Skeletal muscle tissue (tissue), 4 donors: ENCODE measurements around the gene UBAP1. TPM values are rescaled to one million over a fixed set of nuclear protein-coding genes. Genes with fewer than 3 reads are reported as not detected.

Experiments
- H3K27ac ChIP-seq: one replicate; pipeline ENCODE4 v1.7.0; 2013; ENCODE audit warnings: mild to moderate bottlenecking, low read depth, low read length, inconsistent platforms
- H3K27me3 ChIP-seq, 3 donors: one replicate each; pipeline ENCODE4 v1.7.0; 2013; ENCODE audit warnings: low read length in 3 of 3; ENCODE audit not compliant: control insufficient read depth in 3 of 3, insufficient read depth in 3 of 3
- H3K36me3 ChIP-seq, 3 donors: one replicate each; pipeline ENCODE4 v1.7.0; 2013; ENCODE audit warnings: low read length in 3 of 3; ENCODE audit not compliant: control insufficient read depth in 3 of 3, insufficient read depth in 3 of 3
- H3K4me1 ChIP-seq, 3 donors: one replicate each; pipeline ENCODE4 v1.7.0; 2013; ENCODE audit warnings: low read length in 3 of 3, mild to moderate bottlenecking in 3 of 3; ENCODE audit not compliant: control insufficient read depth in 3 of 3, insufficient read depth in 3 of 3
- H3K4me3 ChIP-seq, 3 donors: one replicate each; pipeline ENCODE4 v1.7.0; 2013; ENCODE audit warnings: low read length in 3 of 3
- H3K9ac ChIP-seq, 3 donors: one replicate each; pipeline ENCODE4 v1.7.0; 2013; ENCODE audit warnings: low read length in 3 of 3, mild to moderate bottlenecking in 3 of 3, moderate library complexity in 2 of 3, low read depth in 1 of 3
- H3K9me3 ChIP-seq, 3 donors: one replicate each; pipeline ENCODE4 v1.7.0; 2013; ENCODE audit warnings: low read length in 3 of 3; ENCODE audit not compliant: control insufficient read depth in 3 of 3
- total RNA-seq: library from RNA; depleted of rRNA; stranded (reverse); fragments of >200 nt; gene quantifications from one replicate; pipeline ENCODE4 v1.2.3, GENCODE V29; 2014
- donor health status: Osteomylitis.

Gene UBAP1
- total RNA-seq, 1 donor from 2014 or later: 21.4 TPM

DNA sequence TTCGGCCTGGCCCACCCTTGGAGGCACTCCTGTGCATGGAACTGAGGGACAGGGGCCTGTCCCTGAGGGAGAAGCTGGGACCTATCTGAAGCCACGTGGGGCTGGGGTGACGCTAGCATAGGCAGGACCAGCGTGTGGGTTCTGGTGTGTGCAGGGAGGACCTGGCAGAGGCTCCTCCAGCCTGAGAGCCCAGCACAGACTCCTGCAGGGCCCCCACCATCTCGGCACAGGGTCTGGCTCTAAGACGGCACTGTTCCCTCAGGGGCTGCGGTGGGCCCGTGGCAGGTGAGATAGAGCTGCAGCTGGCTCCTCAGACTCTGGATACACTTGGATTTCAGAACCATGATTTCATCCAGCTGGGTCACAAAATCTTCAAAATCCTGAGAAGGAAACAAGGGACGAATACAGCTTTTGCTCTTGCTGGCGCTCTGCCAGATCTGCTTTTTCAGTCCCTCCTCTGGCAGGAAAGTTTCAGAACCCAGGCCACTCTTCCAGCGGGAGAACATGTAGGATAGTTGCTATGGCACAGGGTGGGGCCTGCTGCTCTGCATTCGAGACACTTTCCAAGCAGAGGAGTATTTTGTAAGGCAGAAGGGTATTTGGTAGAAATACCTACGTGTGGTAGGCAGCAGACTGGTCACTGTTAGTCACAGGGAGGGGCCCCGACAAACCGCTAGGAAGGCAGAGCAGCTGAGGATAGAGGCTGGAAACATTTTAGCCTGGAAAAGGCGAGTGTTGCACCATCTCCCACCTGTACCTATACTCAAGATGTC is 75.5 kb downstream of the UBAP1 start:
- H3K9me3 ChIP-seq: no peaks in the 10 kb centered on the region
- peak overlapping the region; percentile 23 to 66 (median 57) for H3K9ac ChIP-seq
- H3K27me3 ChIP-seq: no peaks in the 10 kb centered on the region
- peaks cover 44 to 58% (median 51%) of the 10 kb centered on the region in 3 donors for H3K4me1 ChIP-seq
- H3K27ac ChIP-seq: peak overlapping the region; percentile 88
- peaks cover 15 to 25% (median 24%) of the 10 kb centered on the region in 3 donors for H3K36me3 ChIP-seq
- H3K4me3 ChIP-seq: no peak overlapping the region

DNA sequence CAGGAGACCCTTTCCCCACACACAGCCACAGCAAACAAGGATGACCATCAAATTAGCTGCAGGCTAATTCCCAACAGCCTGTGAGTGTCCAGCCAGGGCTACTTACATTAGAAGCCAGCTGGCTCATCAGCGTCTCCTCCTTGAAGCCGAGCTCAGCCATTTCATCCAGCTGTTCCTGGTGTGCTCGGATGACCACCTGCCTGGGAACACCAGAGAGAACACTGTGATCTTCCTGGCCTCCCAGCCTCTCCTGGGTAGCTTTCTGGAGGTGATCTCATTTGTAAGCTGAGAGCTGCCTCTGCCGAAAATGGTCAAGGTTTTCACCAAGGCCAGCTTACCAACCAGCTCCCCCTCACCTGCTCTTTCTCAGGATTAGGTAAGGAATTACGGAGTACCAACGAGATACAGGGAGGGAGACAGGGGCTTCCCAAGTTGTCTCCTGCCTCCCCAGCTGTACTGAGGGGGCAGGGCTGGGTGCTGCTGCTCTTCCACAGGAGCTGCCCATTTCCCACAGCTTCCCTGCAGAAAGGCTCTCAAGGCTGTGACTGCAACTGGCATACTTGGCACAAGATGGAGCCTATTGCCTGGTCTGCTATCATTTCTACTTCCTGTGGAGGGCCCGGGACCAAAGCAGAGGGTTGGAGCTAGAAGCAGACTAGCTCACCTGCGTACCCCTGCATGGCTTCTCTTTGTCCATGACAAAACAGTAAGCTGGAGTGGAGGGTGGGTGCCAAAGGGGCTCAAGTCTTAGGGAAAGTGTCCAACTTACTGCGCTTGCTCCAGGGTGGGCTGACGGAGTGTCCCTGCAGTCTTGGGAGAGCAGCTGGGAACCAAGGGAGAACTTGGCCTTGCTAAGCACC is 76.4 kb downstream of the UBAP1 start:
- peak overlapping the region; percentile 88 for H3K27ac ChIP-seq
- H3K9ac ChIP-seq: peak overlapping the region in 2 of 3 donors; percentile 12 to 66
- peaks cover 44 to 59% (median 51%) of the 10 kb centered on the region in 3 donors for H3K4me1 ChIP-seq

DNA sequence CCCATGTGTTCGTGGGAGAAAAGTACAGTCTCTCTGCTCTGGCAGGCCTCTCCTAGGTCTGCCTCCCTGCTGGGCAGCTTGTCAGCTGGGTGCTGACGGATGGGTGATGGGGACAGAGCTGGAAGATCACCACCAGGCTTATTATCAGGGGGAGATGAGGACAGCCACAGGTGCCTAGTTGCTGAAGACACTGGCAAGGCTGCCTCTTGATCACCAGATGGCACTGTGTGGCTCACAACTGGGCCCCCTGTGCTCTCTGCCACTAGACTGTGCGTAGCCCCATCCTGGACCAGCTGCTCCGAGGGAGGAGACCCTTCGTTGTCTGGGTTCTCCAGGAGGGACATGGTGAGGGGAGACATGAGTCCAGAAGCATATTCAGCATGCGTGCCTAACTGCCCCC is 77.3 kb downstream of the UBAP1 start:
- peaks cover 44 to 59% (median 51%) of the 10 kb centered on the region in 3 donors for H3K4me1 ChIP-seq
- H3K36me3 ChIP-seq: peaks cover 9 to 11% (median 11%) of the 10 kb centered on the region in 3 donors
- H3K9me3 ChIP-seq: no peaks in the 10 kb centered on the region
- H3K9ac ChIP-seq: peak overlapping the region in 1 of 3 donors; percentile 25
- H3K27ac ChIP-seq: peak overlapping the region; percentile 88
- no peak overlapping the region for H3K4me3 ChIP-seq
- no peaks in the 10 kb centered on the region for H3K27me3 ChIP-seq

More for the DNA sequence above, 76.4 kb downstream of the UBAP1 start:
- H3K27me3 ChIP-seq: no peaks in the 10 kb centered on the region
- peak overlapping the region in 2 of 3 donors; percentile 6 to 17 for H3K4me3 ChIP-seq
- peaks cover 14 to 20% (median 19%) of the 10 kb centered on the region in 3 donors for H3K36me3 ChIP-seq
- no peaks in the 10 kb centered on the region for H3K9me3 ChIP-seq

DNA sequence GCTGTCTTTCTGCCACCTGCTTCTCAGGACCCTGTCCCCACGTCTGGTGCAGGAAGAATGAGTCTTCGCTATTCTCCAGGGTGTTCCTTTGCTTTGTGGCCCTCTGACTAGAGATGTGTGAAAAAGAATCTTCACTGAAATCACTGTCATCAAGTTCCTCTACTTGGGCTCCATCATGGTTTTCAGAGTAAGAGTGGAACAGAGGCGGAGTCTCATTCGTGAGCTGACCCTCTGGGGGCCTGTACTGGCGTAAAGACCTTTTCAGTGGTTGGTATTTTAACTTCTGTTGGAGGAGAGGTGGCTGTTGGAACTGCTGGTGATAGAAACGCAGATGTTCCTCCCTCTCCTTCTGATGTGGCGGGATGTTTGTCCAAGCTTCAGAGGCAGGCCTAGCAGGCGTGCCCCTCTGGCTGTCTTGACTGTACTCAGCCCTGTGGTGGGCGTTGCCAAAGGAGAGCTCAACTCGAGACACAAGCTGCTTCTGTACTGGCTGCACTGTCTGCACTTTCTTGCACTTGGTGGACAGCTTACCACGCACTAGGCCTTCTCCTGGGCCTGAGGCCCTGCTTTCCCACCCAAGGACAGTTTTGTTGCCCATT is 78.2 kb downstream of the UBAP1 start:
- Histone ChIP-seq H3K27me3 (no peaks in the 10 kb centered on the region), H3K27ac (no peak overlapping the region), H3K9me3 (no peaks in the 10 kb centered on the region), H3K4me1 (peaks cover 44 to 59% (median 51%) of the 10 kb centered on the region in 3 donors), H3K36me3 (peaks cover under 1 to 1% (median 1%) of the 10 kb centered on the region in 3 donors), H3K9ac (no peak overlapping the region), H3K4me3 (no peak overlapping the region)

DNA sequence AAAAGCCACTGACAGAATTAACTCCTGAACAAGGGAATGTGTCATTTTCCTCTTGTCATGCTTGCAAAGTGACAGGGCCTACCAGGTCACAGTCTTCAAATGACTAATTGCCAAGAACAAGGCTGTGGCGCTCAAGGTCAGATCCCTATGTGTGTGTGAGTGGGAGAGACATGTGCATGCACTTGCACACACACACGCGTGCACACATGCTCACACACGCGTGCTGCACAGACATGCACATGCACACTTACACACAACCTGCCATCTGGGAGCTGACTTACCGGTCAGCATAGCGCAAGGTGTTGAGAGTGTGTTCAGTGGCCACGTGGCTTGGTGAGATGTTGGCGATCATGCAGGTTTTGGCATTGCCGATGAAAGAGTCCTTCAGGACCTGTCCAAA is 80.5 kb downstream of the UBAP1 start:
- H3K4me3 ChIP-seq: no peak overlapping the region
- H3K4me1 ChIP-seq: peaks cover 25 to 40% (median 31%) of the 10 kb centered on the region in 3 donors
- no peak overlapping the region for H3K9ac ChIP-seq
- H3K36me3 ChIP-seq: no peaks in the 10 kb centered on the region
- H3K27me3 ChIP-seq: no peaks in the 10 kb centered on the region
- H3K9me3 ChIP-seq: no peaks in the 10 kb centered on the region
- no peak overlapping the region for H3K27ac ChIP-seq

DNA sequence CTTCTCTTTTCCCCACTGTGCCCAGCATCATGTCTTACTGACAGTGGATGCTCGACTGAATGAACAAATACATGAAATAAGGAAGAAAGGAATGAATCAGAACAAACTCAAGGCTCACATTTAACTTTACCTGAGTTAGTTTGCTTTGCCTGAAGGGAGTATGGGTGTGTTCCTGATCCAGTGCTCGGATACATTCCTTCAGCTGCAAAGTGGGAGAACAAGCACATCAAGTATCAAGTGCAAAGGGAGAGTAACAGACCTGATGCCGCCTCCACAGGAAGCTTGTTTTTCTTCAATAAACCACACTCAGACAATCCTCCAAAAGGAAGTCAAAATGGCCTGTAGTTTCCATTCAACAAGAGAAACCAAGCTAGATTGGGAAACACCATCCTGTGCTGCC is 84.1 kb downstream of the UBAP1 start:
- Histone ChIP-seq H3K9me3 (no peaks in the 10 kb centered on the region), H3K27me3 (no peaks in the 10 kb centered on the region), H3K4me1 (peaks cover 0 to 7% (median 2%) of the 10 kb centered on the region in 3 donors), H3K9ac (no peak overlapping the region), H3K36me3 (no peaks in the 10 kb centered on the region), H3K27ac (no peak overlapping the region), H3K4me3 (no peak overlapping the region)

DNA sequence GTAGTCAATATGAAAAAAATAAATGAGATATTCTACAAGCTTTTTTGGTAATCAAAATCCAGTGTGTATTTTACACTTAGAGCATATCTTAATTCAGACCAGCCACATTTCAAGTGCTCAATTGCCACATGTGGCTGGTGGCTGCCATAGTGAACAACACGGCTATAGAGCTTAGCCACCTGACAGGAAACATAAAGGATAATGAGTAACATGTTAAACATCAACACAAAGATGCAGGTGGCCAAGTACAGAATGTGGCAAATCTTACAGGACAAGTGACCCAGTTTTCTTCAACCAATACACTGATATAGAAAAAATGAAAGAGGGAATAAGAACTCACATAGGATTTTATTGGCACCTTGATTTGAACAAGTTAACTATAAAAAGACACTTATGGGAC is 88.8 kb downstream of the UBAP1 start:
- Histone ChIP-seq H3K4me3 (no peak overlapping the region), H3K4me1 (peaks cover 0 to 14% (median 12%) of the 10 kb centered on the region in 3 donors), H3K9me3 (no peaks in the 10 kb centered on the region), H3K27me3 (no peaks in the 10 kb centered on the region), H3K27ac (no peak overlapping the region), H3K36me3 (no peaks in the 10 kb centered on the region), H3K9ac (no peak overlapping the region)

DNA sequence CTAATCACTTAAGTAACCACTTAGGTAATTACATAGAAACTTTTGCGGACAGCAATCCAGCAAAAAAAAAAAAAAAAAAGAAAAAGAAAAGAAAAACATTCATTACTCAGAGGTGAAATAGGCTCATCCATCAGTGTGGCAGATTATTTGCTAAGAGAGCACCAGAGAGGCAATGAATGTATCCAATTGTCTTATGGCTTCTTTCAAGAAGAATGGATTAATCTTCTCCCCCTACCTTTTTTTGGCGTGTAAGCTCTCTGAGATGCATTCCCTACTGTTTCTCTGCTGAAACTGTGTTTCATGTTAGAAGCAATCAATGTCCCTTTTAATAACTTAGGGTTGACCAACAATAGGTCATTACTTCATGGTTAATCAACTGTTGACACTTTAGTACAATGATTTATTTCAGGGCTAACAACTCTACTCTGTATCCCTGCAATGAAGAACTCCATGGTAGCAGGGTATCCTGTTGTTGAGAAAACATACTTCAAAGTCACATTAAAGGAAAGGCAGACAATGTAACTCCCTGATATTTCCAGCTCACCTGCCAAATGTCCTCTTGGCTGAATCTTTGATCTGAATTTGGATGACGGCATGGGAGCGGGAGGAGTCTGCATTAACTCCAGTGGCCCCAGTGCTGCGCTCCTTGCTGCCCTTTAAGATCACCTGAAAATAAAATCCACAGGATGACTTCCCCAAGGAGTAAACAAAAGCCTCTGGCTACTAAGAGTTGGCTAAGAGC is 92.6 kb downstream of the UBAP1 start:
- Histone ChIP-seq H3K9ac (no peak overlapping the region), H3K36me3 (no peaks in the 10 kb centered on the region), H3K9me3 (no peaks in the 10 kb centered on the region), H3K4me3 (peak overlapping the region in 2 of 3 donors; percentile 1 to 46), H3K27me3 (no peaks in the 10 kb centered on the region), H3K27ac (no peak overlapping the region), H3K4me1 (peaks cover 0 to 14% (median 12%) of the 10 kb centered on the region in 3 donors)

DNA sequence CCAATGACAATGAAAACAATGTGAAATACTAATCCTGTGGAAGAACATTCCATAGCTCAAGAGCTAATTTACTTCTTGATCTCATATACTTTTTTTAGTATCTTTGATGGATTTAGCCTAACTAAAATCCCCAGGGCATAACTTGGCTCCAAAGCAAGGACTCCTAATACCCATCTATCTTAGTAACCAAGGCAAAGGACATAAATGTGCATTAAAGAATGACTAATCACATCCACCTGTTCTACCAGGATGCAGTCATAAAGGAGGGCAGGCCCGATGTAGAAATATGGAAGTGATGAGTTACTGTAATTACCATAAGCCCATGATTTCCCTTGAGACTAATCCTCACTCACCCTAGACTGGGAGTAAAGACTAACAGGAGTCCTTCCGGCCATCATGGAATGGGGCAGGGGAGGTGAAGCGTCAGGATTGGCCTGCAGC is 93.3 kb downstream of the UBAP1 start:
- Histone ChIP-seq H3K4me3 (no peak overlapping the region), H3K9me3 (no peaks in the 10 kb centered on the region), H3K9ac (no peak overlapping the region), H3K27ac (no peak overlapping the region), H3K27me3 (no peaks in the 10 kb centered on the region), H3K36me3 (no peaks in the 10 kb centered on the region), H3K4me1 (peaks cover 0 to 14% (median 12%) of the 10 kb centered on the region in 3 donors)
